IMR-90 (cell line): ENCODE data around the gene SEMA6D.

Source experiments
- CEBPB ChIP-seq: IDR thresholded peaks from 2 replicates; pipeline ENCODE4 v1.6.1; 2012; ENCODE audit warnings: low read depth, low read length, improper control_type of control experiment
- MAFK ChIP-seq: IDR thresholded peaks from 2 replicates; pipeline ENCODE4 v1.6.1; 2012; ENCODE audit warnings: low read depth, low read length, improper control_type of control experiment
- NFE2L2 ChIP-seq: fragments of 150-350 bp; IDR thresholded peaks from 2 replicates; pipeline ENCODE4 v1.6.1; 2016; ENCODE audit warnings: low read depth, mild to moderate bottlenecking, low read length
- POLR2A ChIP-seq: IDR thresholded peaks from 2 replicates; pipeline ENCODE4 v1.6.1; 2012; ENCODE audit warnings: mild to moderate bottlenecking, low read depth, low read length
- TF ChIP-seq, protein P1 (sequence below): conservative IDR thresholded peaks from 2 replicates; pipeline ENCODE4 v1.5.1; 2012; ENCODE audit warnings: mild to moderate bottlenecking, low read depth, low read length, improper control_type of control experiment

DNA sequence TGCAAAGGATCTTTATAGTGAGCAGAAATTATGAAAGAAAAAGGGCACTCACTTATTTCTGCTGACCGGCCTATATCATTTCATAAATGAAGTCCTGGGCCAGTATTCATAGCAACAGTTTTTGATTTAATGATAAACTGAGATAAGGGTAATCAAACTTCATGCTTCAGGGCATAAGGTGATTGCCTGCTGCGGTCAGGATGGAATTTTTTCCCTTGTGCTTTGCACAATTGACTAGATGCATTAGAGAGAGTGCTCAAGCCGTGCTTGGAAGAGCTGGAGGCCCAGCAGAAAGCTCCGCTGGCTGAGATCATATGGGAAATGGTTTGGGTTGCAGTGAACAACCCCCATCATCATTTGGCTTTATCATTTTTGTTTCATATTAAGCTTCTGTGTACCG lies 10.4 kb downstream of the SEMA6D start:
- TF ChIP-seq, protein P1, sequence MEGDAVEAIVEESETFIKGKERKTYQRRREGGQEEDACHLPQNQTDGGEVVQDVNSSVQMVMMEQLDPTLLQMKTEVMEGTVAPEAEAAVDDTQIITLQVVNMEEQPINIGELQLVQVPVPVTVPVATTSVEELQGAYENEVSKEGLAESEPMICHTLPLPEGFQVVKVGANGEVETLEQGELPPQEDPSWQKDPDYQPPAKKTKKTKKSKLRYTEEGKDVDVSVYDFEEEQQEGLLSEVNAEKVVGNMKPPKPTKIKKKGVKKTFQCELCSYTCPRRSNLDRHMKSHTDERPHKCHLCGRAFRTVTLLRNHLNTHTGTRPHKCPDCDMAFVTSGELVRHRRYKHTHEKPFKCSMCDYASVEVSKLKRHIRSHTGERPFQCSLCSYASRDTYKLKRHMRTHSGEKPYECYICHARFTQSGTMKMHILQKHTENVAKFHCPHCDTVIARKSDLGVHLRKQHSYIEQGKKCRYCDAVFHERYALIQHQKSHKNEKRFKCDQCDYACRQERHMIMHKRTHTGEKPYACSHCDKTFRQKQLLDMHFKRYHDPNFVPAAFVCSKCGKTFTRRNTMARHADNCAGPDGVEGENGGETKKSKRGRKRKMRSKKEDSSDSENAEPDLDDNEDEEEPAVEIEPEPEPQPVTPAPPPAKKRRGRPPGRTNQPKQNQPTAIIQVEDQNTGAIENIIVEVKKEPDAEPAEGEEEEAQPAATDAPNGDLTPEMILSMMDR: no peak
- TF ChIP-seq POLR2A: no peak
- TF ChIP-seq CEBPB: no peak
- TF ChIP-seq MAFK: no peak
- no peak for TF ChIP-seq NFE2L2
